Prostate gland (tissue), 2 donors: ENCODE measurements around the gene RANBP6.

ENCODE experiments used
- POLR2AphosphoS5 ChIP-seq: sonication (generic); formaldehyde crosslinking; IDR thresholded peaks from one replicate; pipeline ENCODE4 v1.6.1; 2017; ENCODE audit warnings: antibody characterized with exemption
- TF ChIP-seq, protein P1 (sequence below), 4 experiments: fragments of 200-600 bp in 2 of 4; fragments of 450-650 bp in 2 of 4; sonication (generic) in 2 of 4; IDR thresholded peaks; 1 replicate in 3 of 4; 2 replicates in 1 of 4; pipeline ENCODE4 v1.5.1; 2016 to 2019; ENCODE audit warnings: antibody characterized with exemption in 4 of 4, mild to moderate bottlenecking in 2 of 4, moderate library complexity in 2 of 4

DNA sequence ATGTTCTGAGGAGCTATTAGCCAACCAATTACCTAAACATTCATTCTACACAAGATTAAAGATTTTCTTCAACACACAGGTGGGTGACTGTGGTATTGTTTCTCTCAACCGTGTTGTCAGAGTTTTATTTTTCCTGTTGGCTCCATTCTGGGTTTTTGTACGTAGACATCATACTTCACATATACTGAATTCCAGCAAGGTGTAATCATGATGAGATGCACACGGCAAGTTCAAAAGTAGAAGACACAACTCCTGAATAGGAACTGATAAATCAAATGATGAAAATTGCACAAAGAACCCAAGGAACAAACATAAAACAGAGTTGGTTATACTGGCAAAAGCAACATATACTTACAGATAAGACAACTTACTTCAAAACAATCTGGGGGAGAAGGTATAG is 40.2 kb upstream of the RANBP6 start:
- TF ChIP-seq POLR2AphosphoS5: no peak
- TF ChIP-seq, protein P1, sequence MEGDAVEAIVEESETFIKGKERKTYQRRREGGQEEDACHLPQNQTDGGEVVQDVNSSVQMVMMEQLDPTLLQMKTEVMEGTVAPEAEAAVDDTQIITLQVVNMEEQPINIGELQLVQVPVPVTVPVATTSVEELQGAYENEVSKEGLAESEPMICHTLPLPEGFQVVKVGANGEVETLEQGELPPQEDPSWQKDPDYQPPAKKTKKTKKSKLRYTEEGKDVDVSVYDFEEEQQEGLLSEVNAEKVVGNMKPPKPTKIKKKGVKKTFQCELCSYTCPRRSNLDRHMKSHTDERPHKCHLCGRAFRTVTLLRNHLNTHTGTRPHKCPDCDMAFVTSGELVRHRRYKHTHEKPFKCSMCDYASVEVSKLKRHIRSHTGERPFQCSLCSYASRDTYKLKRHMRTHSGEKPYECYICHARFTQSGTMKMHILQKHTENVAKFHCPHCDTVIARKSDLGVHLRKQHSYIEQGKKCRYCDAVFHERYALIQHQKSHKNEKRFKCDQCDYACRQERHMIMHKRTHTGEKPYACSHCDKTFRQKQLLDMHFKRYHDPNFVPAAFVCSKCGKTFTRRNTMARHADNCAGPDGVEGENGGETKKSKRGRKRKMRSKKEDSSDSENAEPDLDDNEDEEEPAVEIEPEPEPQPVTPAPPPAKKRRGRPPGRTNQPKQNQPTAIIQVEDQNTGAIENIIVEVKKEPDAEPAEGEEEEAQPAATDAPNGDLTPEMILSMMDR (IDR thresholded peaks at IDR 0.05): no peak
